Ovary (tissue), 9 donors: ENCODE measurements around the gene RERE. TPM values are rescaled to one million over a fixed set of nuclear protein-coding genes. Genes with fewer than 3 reads are reported as not detected.
"Not testable (repeated sequence)": the region's sequence is repeated elsewhere in the genome, so short reads cannot be mapped to it uniquely, and the experiment has no call there.

ENCODE experiments used
- DNase-seq, 5 donors: peaks; one replicate each; pipeline ENCODE4 v3.0.0-alpha.2; 2019 to 2020
- H3K27ac ChIP-seq, 2 donors: fragments of 200-600 bp; one replicate each; pipeline versions ENCODE4 v1.5.1 to v1.8.0; 2019 to 2022
- H3K27me3 ChIP-seq: fragments of 200-600 bp; one replicate; pipeline ENCODE4 v1.8.0; 2022
- H3K36me3 ChIP-seq: fragments of 200-600 bp; sonication (generic); one replicate; pipeline ENCODE4 v1.5.1; 2019
- H3K4me1 ChIP-seq: one replicate; pipeline ENCODE4 v1.8.1; 2013; ENCODE audit warnings: mild to moderate bottlenecking, moderate library complexity; ENCODE audit not compliant: insufficient read depth
- H3K4me3 ChIP-seq: fragments of 200-600 bp; sonication (generic); one replicate; pipeline ENCODE4 v1.5.1; 2017
- H3K9me3 ChIP-seq, 2 donors: fragments of 200-600 bp in 1 of 2; sonication (generic) in 1 of 2; one replicate each; pipeline versions ENCODE4 v1.5.1 to v1.8.1; 2013 to 2019; ENCODE audit warnings: mild to moderate bottlenecking in 1 of 2, moderate library complexity in 1 of 2
- EP300 ChIP-seq: sonication (generic); formaldehyde crosslinking; IDR thresholded peaks from one replicate; pipeline ENCODE4 v1.6.1; 2017; ENCODE audit warnings: antibody characterized with exemption
- POLR2A ChIP-seq: fragments of 450-650 bp; IDR thresholded peaks from one replicate; pipeline ENCODE4 v1.6.1; 2017; ENCODE audit warnings: antibody characterized with exemption, mild to moderate bottlenecking, moderate library complexity
- WGBS, 3 donors: extraction: QIAGEN DNeasy Blood & Tissue Kit in 1 of 3; methylation state at CpG; one replicate each; pipeline versions ENCODE4 v1.1.5 to v1.1.7; 2013 to 2017; 5-methylcytosine and 5-hydroxymethylcytosine counted together
- intact Hi-C, 4 donors: fragments of 100-400 bp; cut with DNase I; formaldehyde crosslinking; loops; one replicate each; pipeline versions ENCODE4 v1.11.0 to v1.15.1; 2022 to 2023
- polyA plus RNA-seq, 2 donors: library from polyadenylated mRNA; stranded (reverse); fragments of 200-250 nt in 1 of 2; fragments of 350-450 nt in 1 of 2; fragmentation: Illumina TruSeq in 1 of 2; extraction: RNeasy Lipid Tissue Mini Kit (QIAGEN cat#74804) in 1 of 2; gene quantifications; one replicate each; pipeline ENCODE4 v1.2.3, GENCODE V29; 2013 to 2014
- total RNA-seq, 7 donors: library from RNA; depleted of rRNA in 2 of 7; stranded (reverse); fragments of >200 nt in 2 of 7; fragmentation: NEBNext Ultra II Directional in 3 of 7; extraction: Animal tissue kit (Norgen Biotek cat#: 25700) in 3 of 7; gene quantifications; one replicate each; pipeline versions ENCODE4 v1.1.0 to v1.2.4, GENCODE V29; 2016 to 2023
- TF ChIP-seq, protein P1 (sequence below), 3 donors: fragments of 450-650 bp in 2 of 3; fragments of 200-600 bp in 1 of 3; IDR thresholded peaks; one replicate each; pipeline versions ENCODE4 v1.5.1 to v1.8.0; 2016 to 2022; ENCODE audit warnings: antibody characterized with exemption in 3 of 3, mild to moderate bottlenecking in 1 of 3
- donor health status: DM: no; HTN: no; CAD: no; lungs with moderate emphysema.
- donor health status: DM: no; HTN: no; CAD: no.
- donor health status: Bipolar disorder and iron deficiency.
- donor health status: DM: yes; HTN: yes; CAD: no.
- donor health status: DM: no; HTN: no; CAD: no.
- donor health status: DM: yes; HTN: yes; CAD: no.

Gene RERE
- total and polyA plus RNA-seq, 9 donors: 36.7 to 119 (median 114) TPM

DNA sequence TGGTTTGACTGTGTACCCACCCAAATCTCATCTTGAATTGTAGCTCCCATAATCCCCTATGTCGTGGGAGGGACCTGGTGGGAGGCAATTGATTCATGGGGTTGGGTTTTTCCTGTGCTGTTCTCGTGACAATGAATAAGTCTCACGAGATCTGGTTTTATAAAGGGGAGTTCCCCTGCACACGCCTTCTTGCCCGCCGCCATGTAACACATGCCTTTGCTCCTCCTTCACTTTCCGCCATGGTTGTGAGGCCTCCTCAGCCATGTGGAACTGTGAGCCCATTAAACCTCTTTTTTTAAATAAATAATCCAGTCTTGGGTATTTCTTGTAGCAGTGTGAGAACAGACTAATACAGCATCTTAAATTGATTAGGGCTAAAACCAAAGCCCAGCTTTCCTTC is 22.6 kb upstream of the RERE start:
- H3K4me3 ChIP-seq: no peak overlapping the region
- H3K27ac ChIP-seq: no peak overlapping the region
- H3K4me1 ChIP-seq: peaks cover 8% of the 10 kb centered on the region
- no peak for DNase-seq
- WGBS, 3 donors: 91 to 97% (median 95%) methylated on average over 7 of the region's 7 CpGs
- no peak for TF ChIP-seq EP300
- H3K9me3 ChIP-seq: no peaks in the 10 kb centered on the region
- H3K36me3 ChIP-seq: no peaks in the 10 kb centered on the region
- intact Hi-C loops: loop anchor here in 1 of 4 donors (10.0 kb wide), 1 partner anchor 265 kb away; no protein-coding TSS in a partner anchor
- no peaks in the 10 kb centered on the region for H3K27me3 ChIP-seq

GRCh38 chr1:8835941-8836643 is 18.7 kb upstream of the RERE start:
- intact Hi-C loops: loop anchor here in 1 of 4 donors (10.0 kb wide), 1 partner anchor 261 kb away; no protein-coding TSS in a partner anchor
- Histone ChIP-seq H3K4me1 (no peaks in the 10 kb centered on the region), H3K27me3 (no peaks in the 10 kb centered on the region), H3K27ac (no peak overlapping the region), H3K4me3 (no peak overlapping the region), H3K9me3 (no peaks in the 10 kb centered on the region), H3K36me3 (no peaks in the 10 kb centered on the region)
- 50 to 63% (median 54%) methylated on average over 14 of the region's 14 CpGs for WGBS, 3 donors
- no peak for DNase-seq
- no peak for TF ChIP-seq EP300
- TF ChIP-seq, protein P1, sequence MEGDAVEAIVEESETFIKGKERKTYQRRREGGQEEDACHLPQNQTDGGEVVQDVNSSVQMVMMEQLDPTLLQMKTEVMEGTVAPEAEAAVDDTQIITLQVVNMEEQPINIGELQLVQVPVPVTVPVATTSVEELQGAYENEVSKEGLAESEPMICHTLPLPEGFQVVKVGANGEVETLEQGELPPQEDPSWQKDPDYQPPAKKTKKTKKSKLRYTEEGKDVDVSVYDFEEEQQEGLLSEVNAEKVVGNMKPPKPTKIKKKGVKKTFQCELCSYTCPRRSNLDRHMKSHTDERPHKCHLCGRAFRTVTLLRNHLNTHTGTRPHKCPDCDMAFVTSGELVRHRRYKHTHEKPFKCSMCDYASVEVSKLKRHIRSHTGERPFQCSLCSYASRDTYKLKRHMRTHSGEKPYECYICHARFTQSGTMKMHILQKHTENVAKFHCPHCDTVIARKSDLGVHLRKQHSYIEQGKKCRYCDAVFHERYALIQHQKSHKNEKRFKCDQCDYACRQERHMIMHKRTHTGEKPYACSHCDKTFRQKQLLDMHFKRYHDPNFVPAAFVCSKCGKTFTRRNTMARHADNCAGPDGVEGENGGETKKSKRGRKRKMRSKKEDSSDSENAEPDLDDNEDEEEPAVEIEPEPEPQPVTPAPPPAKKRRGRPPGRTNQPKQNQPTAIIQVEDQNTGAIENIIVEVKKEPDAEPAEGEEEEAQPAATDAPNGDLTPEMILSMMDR (IDR thresholded peaks at IDR 0.05): no peak
- no peak for TF ChIP-seq POLR2A

DNA sequence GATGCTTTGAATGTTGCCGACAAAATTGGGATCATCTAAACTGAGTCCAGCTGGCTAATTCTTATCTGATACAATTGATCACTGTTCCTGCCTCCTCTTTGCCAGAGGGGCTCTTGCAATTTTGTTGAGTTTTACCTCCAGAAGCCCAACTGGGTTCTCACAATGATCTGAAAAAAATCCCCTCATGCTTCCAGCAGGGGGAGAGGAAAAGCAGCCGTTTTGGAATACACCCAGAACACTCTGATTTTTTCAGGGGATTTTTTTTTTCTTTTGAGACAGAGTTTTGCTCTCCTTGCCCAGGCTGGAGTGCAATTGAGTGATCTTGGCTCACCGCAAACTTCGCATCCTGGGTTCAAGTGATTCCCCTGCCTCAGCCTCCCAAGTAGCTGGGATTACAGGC is 13.9 kb upstream of the RERE start:
- Histone ChIP-seq H3K9me3 (no peaks in the 10 kb centered on the region), H3K27ac (no peak overlapping the region), H3K4me3 (no peak overlapping the region), H3K27me3 (no peaks in the 10 kb centered on the region), H3K4me1 (no peaks in the 10 kb centered on the region), H3K36me3 (no peaks in the 10 kb centered on the region)
- no peak for DNase-seq
- intact Hi-C loops: loop anchor here in 1 of 4 donors (10.0 kb wide), 1 partner anchor 257 kb away; no protein-coding TSS in a partner anchor
- TF ChIP-seq EP300 (no peak), POLR2A (no peak)
- TF ChIP-seq, protein P1 (IDR thresholded peaks at IDR 0.05): no peak
- WGBS, 3 donors: 33 to 39% (median 36%) methylated on average over 4 of the region's 4 CpGs

DNA sequence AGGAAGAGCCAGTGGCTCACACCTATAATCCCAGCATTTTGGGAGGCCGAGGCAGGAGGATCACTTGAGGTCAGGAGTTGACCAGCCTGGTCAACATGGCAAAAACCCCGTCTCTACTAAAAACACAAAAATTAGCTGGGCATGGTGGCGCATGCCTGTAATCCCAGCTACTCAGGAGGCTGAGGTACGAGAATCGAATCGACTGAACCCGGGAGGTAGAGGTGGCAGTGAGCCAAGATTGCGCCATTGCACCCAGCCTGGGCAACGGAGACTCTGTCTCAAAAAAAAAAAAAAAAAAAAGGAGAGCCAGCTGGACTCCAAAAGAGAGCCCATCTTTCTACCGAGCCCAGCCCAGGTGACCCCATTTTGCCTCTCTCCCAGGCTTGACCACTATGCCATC is 13.3 kb upstream of the RERE start:
- WGBS, 3 donors: 88 to 89% (median 88%) methylated on average over 10 of the region's 10 CpGs
- not testable (repeated sequence) for H3K27ac ChIP-seq, DNase-seq, H3K4me3 ChIP-seq, H3K36me3 ChIP-seq, H3K27me3 ChIP-seq, H3K9me3 ChIP-seq, H3K4me1 ChIP-seq
- intact Hi-C loops: loop anchor here in 1 of 4 donors (10.0 kb wide), 1 partner anchor 256 kb away; no protein-coding TSS in a partner anchor

DNA sequence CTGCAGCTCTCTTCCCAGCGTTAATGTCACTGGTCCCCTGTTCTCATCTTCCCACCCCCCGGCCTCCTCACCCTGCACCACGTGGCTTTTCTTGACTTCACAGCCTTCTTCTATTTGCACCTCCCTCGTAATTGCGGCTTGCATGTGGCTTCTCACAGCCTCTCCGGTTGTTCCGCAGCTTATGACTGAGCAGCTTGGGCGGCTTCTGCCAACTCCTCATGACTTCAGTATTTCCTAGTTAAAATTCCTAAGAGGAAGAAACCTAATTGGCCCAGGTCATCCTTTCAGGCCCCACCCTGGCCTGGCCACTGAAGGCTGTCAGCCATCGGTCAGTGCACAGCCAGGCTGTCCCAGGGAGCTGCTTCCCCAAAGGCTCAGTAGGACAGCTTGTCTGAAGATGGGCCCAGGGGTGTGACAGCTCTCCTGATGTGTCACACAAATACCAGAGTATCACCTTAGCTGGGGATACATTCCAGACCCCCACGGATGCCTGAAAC is 8.6 kb upstream of the RERE start:
- 80 to 84% (median 81%) methylated on average over 10 of the region's 10 CpGs for WGBS, 3 donors
- Histone ChIP-seq H3K9me3 (no peaks in the 10 kb centered on the region), H3K4me1 (no peaks in the 10 kb centered on the region), H3K36me3 (no peaks in the 10 kb centered on the region), H3K4me3 (no peak overlapping the region), H3K27me3 (no peaks in the 10 kb centered on the region), H3K27ac (no peak overlapping the region)
- intact Hi-C loops: no loop called here
- TF ChIP-seq EP300 (no peak), POLR2A (no peak)
- TF ChIP-seq, protein P1 (IDR thresholded peaks at IDR 0.05): no peak
- DNase-seq: peak in 1 of 5 donors; percentile 8
